Non-pigmented ciliary epithelial cell (primary cell): ENCODE results near the gene GPR183.

Experiments used
- DNase-seq: peaks from one replicate; pipeline ENCODE4 v3.0.0-alpha.2; 2010; ENCODE audit warnings: low read depth

The GPR183 gene

GRCh38 chr13:99339736-99340397, 32.7 kb upstream of the GPR183 start:
- DNase-seq, result no peak

DNA sequence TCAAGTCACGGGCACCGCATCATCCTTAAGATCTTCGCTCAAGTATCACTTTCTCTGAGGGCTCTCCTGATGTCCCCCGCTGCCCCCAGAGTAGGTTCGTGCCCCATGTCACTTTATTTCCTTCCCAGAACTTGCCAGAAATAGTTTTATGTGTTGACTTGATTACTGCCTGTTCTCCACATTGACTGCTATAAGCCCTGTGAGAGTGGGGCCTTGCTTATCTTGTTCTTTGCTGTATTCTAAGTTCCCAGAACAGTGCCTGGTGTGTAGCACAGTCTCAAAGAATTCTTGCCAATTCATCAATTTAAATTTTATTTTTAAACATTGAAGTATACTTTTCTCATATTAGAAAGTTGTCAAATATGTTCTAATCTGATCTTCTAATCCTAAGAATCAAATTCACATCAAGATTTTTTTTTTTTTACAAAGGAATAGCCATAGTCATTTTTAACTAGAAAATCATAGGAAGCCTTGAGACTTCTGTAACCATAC, 32.1 kb upstream of the GPR183 start:
- no peak for DNase-seq

DNA sequence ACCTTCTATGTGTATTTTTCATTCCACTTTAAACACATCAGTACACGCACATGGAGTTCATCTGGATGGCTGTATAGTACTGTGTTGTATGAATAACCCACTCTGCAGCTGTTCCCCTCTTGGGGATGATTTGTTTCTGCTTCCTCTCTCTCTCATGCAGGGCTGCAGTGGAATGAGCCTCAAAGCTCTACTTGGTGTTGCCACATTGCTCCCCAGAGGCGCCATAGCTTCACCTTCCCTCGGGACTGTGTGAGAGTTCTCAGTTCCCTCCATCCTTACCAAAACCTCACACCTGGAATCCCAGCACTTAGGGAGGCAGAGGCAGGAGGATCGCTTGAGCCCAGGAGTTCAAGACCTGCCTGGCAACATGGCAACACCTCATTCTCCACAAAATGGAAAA, 28.4 kb upstream of the GPR183 start:
- DNase-seq, result no peak

- no peak for DNase-seq
Measured at GRCh38 chr13:99335087-99335486, 27.9 kb upstream of the GPR183 start.

- DNase-seq, result no peak
Measured at GRCh38 chr13:99334221-99334620, 27.0 kb upstream of the GPR183 start.

DNA sequence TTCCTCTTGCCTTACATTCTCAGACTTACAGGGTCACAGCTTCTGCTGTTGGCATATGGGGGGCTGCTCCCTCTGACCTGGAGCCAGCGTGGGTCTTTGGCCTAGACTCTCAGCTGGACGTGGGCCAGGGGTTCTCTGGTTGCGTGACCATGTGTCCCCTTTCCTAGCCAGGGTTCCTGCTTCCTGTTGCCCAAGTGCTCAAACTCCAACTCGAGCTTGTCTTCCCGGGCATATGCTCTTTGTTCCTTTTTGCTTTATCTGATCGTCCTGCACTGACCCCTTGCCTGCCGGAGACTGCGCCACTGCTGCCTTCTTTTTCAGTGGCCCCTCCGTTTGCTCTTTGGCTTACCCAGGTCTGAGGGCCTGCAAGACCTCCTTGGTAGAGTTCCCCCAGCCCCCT, 25.3 kb upstream of the GPR183 start:
- no peak for DNase-seq

- no peak for DNase-seq
Measured at GRCh38 chr13:99331881-99332293, 24.7 kb upstream of the GPR183 start.

GRCh38 chr13:99330942-99331341, 23.7 kb upstream of the GPR183 start:
- no peak for DNase-seq

- no peak for DNase-seq
Measured at GRCh38 chr13:99329477-99329876, 22.3 kb upstream of the GPR183 start.

DNA sequence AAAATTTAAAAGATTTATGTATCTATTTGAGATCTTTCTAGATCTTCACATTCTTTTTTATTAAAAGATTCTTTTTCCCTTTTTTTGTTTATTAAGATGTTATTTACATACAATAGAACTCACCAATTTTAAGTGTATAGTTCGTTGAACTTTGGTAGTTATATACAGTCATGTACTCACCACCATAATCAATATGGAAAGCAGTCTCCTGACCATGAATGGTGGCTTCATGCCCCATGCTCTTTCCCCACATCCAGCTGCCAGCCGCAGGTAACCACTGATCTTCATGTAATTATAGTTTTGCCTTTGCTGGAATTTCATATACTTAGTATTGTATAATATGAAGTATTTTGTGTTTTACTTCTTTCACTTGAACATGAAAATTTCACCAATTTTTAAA, 20.6 kb upstream of the GPR183 start:
- no peak for DNase-seq

- DNase-seq, result no peak
Measured at GRCh38 chr13:99327126-99327525, 19.9 kb upstream of the GPR183 start.

DNA sequence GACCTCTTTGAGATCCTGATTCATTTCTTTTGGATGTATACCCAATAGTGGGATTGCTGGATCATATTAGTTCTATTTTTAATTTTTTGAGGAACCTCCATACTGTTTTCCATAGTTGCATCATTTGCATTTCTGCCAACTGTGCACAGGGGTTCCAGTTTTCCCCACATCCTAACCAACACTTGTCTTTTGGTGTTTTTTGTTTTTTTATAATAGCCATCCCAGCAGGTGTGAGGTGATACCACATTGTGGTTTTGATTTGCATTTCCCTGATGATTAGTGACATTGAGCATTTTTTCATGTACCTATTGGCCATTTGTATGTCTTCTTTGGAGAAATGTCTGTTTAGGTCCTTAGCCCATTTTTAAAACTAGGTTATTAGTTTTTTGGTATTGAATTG, 18.8 kb upstream of the GPR183 start:
- no peak for DNase-seq

- DNase-seq, result no peak
Measured at GRCh38 chr13:99323488-99323887, 16.3 kb upstream of the GPR183 start.

DNA sequence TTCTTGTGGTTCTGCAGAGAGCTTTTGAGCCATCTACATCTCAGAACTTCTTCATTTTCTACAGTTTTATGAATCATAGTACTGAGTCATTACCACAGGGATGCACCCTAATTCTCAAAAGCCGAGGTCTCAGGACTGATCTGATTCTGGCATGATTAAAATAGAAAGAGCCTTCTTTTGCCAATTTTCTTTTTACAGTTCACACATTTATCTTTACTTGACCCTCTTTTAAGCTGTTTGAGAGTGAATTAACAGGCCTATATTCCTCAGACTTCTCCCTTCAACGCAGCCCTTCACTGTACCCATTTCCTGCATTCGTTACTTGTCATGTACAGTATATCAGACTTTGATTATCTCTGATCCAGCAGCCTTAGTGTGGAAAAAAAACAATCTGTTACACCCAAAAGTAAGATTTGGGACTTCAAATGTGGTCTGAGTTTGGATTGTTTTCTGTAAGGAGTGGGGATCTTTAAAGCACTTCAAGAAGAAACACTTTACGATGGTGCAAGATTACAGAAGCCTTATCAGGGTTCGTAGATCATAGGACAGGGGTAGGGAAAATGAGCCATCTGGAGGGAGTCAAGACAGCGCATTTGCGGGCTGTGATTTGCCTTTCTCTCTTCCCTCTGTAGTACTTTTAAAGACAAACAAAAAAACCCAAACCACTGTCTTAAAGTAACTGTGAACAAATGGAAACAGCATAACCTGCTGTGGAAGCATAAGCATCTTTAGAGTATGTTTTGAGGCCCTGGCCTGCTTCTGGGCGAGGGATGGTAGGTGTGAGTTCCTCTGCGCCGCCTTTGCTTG, 15.3 kb upstream of the GPR183 start:
- no peak for DNase-seq

DNA sequence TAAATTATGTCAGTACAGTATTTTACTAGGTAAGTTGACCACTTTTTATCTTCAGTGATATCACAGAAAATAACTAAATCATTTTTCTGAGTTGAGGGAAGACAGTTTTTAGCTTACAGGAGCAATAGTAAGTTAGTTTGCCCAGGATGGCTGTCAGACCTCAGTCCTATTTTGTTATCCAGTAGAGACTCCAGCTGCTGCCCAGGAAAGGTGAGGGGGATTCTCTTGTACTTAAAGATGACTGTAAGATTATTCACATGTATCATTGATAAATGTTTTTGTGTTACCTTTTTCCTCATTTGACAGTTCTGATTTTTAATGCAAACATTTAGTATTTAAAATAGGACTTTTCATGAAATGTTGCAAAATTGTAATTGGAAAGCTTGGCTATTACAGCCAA, 14.5 kb upstream of the GPR183 start:
- no peak for DNase-seq

DNA sequence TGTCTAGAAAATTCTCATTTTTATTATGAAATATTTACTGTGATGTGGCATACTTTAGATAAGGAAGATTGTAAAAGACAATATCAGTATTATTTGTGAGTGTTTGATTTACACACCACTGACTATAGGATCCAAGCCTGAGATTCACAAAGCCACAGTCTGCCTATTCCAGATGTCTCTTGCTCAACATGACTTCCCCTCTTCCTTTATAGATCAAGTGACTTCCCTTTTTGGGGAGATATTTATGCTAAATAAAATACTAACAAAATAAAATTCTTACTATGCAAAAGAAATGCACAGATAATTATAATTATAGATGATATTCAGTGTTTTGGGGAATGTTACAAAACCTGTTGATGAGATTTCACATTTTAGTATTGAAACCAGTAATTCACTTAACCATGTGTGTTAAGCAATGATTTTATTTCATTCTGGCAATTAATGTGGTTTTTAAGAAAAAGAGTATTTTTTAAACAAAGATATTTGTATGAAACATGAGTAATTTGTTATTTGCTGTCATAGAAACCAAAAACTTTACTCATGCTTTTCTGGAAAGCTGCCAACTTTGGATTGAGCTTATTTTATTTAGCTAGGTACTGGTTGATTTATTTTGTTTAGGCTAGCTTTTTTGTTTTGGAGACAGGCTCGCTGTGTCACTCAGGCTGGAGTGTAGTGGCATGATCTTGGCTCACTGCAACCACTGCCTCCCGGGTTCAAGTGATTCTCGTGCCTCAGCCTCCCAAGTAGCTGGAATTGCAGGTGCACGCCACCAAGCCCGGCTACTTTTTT, 13.7 kb upstream of the GPR183 start:
- DNase-seq, result no peak

DNA sequence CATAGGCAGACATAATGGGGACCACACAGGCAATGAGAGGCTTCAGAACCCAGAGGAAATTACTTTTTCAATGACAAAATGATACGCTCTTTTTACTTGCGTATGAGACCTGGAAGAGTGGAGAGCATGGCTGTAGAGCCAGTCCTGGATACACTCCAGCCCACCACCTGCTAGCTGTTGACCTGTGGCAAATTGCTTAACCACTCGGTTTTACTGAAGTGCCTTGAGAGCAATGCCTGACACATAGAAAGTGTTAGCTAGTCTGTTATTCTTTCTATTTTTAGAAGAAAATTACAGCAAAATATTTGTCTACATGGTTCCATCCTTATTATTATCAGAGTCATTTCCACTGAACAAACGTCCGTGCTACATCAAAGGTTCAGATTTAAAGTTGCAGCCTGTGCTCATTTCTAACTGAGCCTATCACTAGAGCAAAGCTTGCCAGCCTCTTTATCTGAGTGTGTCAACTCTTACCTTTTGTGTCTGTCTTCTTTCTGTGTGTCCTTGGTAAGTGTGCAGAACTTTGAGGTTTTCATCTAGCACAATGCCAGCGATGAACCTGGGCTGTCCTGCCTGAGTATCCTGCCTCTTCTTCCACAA, 9.6 kb upstream of the GPR183 start:
- DNase-seq, result no peak

GRCh38 chr13:99316224-99316623, 9.0 kb upstream of the GPR183 start:
- no peak for DNase-seq

GRCh38 chr13:99315186-99315585, 8.0 kb upstream of the GPR183 start:
- DNase-seq, result no peak

GRCh38 chr13:99314640-99315176, 7.5 kb upstream of the GPR183 start:
- DNase-seq, result no peak

- no peak for DNase-seq
Measured at GRCh38 chr13:99313941-99314340, 6.7 kb upstream of the GPR183 start.

DNA sequence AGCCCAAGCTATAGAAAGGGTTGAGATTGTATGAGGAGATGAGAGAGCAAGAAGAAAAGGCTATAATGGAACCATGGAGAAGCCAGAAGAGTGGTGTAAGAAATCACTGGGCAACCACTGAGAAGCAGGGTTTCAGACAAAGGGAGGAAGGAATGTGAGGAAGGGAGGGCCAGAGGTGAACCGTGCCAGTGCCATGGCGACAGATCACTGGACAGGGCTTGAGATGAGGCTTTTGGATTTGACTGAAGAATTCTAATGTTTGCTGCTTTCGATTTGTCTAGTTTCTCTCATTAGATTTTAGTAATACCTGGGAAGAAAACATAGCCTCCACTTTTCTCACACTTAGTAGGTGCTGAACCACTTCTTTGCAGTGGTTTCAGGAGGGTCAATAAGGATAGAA, 6.3 kb upstream of the GPR183 start:
- no peak for DNase-seq
